Activated CD8-positive, alpha-beta memory T cell treated with anti-CD3 and anti-CD28 coated beads for 24 hours (primary cell): ENCODE results near the gene RALGDS.
"Not testable (repeated sequence)": the region's sequence is repeated elsewhere in the genome, so short reads cannot be mapped to it uniquely, and the experiment has no call there.

Experiments
- DNase-seq: peaks from one replicate; pipeline ENCODE4 v3.0.0-alpha.2; 2020

The RALGDS gene

GRCh38 chr9:133103987-133104505, 17.0 kb downstream of the RALGDS start:
- DNase-seq = no peak

DNA sequence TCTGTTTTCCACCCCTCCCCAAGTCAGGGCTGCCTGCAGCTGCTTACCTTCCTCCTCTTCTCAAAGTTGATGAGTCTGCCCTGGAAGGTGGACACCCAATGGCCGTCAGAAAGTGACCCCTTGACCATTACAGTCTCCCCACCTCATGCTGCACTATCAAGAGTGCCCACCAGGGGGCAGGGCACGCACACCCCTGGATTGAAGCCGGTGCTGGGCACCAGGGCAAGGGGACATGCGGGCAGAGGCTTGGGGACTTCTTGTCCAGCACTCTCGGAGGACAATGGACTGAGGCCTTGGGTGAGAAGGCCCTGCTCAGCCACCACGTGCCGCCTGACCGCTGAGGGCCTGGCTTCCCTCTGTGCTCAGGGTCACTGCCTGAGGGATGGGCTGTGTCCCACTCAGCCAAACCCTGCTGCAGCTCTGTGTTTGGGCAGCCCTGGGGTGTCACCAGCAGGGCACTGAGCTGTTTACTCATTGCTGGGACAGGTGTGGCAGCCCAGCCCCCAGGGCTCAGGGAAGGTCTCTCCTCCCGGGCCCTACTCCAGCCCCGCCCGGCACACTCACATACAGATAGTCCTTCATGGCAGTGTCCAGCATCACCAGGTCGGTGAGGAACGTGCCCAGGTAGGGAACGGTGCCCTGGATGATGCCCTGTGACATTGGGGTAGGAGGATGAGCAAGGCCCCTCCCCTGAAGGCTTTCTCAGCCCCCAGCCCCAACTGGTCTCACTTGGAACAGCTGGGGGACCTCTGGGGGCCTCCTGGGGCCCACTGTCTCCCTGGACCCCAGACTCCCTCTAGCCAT, 17.7 kb downstream of the RALGDS start:
- peak; percentile 85 for DNase-seq

DNA sequence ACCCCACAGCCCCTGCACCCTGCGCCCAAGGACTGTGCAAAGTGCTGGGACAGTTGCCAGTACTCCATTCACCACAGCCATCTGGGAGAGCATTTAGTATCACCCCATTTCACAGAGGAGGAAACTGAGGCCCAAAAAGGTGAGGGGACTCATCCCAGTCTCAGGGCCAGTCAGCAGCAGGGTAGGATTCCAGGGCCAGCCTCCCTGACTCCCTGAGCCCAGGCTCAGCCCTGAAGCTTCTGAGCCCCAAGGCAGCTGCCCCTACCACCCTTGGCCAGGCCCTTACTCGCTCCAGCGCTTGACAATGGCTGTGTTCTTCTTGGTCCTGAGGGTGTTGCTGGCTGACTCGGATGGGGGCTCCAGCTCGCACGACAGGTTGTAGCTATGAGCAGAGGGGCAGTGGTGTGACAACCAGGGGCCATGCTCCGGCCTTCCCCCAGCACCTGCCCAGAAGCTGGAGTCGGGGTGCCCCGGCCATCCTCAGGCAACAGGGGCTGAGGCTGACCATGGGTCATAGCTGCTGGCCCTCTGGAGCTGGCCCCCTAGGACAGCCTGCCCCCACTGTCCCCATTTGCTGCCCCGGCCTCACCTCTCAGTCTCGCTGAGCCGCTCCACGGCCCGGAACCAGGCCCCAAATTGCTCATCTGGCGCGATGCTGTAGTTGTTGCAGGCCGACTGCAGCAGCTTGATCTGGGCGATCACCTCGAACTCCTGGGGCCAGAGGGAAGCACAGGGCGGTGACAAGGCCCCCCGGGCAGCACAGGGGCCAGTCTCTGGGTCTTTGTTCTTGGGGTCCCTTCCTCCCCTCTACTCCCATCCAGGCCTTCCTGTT, 18.6 kb downstream of the RALGDS start:
- no peak for DNase-seq

DNA sequence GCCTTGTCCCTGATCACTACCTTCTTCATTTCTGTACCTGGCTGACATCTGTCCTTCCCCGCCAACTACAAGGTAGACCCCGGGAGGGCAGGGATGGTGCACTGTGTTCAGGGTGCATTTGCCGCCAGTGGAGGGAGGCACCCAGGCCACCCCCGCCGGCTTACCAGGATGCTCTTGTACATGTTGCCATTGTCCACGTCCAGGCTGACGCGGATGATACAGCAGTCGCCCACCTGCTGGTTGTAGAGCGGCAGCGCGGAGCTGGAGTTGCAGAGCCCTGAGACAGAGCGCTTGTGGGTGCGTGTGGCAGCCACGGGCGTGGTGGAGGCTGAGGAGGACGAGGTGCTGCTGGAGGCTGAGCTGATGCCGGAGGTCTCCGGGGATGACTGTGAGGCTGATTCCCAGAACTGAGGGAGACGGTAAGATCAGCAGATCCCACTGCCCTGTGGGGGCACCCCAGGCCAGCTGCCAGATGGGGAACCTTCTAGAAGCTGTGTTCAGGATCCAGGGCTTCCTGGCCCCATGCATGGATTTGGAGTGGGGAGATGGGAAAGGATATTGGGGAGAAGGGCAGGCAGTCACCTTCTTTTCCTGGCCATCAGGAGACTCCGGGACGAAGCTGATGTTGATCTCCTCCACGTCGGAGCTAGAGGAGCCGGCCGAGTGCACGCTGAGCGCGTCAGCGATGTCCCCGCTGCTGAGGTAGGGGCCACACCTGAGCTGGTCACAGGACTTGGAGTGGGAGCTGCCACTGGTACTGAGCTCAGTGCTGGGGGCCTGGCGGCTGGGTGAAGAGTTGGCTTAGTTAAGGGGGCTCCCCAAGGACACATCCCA, 19.5 kb downstream of the RALGDS start:
- no peak for DNase-seq

DNA sequence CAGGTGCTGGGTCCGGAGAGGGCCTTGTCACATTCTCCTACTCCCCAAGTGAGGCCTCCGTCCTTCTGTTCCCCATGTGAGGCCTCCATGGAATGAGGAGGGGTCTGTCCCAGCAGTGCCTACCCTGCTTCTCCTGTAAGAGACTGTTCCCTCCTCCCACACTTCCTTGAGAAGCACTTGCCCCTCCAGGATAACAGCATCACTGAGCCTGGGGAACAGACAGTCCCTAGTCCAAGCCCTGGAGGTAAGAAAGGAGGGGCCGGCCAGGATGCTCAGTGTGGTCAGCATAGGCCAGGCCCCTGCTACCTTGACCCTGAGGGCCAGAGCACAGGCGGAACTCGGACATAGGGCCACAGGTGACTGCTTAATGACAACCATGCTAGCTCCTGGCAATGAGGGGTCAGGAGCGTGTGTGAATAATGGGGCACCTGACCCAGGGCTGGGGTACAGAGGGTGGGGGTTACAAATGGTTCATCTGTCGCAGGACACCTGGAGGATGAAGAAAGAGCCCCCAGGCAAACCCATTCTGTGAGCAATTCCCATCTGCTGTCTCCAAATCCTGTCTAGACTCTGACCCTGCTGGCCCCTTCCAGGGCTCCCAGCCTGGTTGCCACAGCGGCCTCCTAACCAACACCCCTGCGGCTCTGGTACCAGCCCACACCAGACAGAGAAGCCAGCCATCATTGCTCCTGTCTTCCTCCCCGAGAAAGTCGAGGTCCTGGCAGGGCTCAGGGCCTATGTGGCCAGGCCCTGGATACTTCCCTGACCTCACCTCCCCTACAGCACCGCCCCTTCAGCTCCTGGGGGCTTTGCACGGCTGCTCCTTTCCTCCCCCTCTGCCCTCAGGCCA, 20.3 kb downstream of the RALGDS start:
- no peak for DNase-seq

- DNase-seq = no peak
Measured at GRCh38 chr9:133099726-133100505, 21.1 kb downstream of the RALGDS start.

GRCh38 chr9:133098871-133099270, 22.2 kb downstream of the RALGDS start:
- no peak for DNase-seq

- DNase-seq = no peak
Measured at GRCh38 chr9:133098104-133098754, 22.8 kb downstream of the RALGDS start.

GRCh38 chr9:133094842-133095393, 26.1 kb downstream of the RALGDS start:
- DNase-seq = no peak

GRCh38 chr9:133094351-133094750, 26.7 kb downstream of the RALGDS start:
- not testable (repeated sequence) for DNase-seq

DNA sequence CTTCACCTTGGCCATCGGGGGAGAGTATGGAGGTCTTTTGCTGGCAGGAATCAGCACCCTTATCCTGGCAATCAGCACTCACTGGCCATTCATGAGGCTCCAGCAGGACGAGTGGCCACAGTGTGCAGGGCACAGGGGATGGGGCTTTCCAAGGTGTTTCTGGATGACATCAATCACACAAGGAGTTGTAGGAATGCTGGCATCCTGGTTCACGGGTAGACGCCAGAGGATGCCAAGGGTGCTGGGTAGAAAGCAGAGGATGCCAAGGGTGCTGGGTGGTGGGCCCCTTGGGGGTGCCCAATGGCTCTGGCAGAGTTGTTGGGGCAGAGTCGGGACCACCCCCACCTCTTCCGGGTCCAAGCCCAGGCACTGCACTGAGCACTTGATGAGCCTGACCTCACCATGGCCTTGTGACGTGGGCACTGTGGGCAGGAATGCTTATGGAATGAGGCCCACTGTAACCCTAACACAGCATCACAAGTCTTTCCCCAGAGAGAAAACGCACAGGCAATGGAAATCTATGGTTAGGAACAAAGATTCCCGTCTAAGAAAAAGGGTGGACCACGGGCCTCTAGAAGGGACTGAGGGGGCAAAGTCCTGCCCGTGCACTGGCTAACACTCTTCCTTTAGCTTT, 30.2 kb downstream of the RALGDS start:
- no peak for DNase-seq

DNA sequence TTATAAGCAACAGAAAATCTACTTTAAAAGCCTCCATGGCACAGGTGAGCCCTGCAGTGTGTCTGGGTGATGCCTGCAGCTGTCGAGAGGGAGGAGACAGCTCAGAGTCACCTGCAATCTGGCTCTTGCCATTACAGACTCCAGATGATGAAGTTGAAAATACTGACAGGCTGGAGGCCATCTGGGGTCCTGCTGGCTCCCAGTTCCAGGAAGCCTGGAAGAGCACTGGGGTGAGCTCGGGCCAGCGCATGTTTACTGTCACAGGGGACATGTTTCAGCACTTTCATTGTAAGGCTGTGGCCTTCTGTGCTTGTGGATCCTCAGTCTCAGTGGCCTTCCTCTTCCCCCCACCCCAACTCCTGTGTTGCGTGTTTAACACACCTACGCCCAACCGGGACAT, 30.9 kb downstream of the RALGDS start:
- no peak for DNase-seq

DNA sequence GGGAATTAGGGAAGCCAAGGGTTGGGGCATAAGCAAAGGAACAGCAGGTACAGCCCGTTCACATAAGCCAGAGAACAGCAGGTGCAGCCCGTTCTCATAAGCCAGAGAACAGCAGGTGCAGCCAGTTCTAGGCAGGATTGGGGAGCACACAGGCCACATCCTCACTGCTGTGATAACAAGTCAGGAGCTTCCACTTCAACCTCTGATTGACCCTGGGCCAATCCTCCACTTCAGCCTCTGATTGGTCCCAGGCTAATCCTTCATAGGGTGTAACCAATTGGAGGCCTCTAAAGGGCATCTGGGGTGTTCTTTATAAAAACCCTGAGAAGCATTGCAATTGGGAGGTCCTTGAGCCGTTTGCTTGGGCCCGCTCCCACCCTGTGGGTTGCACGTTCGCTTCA, 31.8 kb downstream of the RALGDS start:
- no peak for DNase-seq

- DNase-seq = no peak
Measured at GRCh38 chr9:133088756-133089155, 32.3 kb downstream of the RALGDS start.

DNA sequence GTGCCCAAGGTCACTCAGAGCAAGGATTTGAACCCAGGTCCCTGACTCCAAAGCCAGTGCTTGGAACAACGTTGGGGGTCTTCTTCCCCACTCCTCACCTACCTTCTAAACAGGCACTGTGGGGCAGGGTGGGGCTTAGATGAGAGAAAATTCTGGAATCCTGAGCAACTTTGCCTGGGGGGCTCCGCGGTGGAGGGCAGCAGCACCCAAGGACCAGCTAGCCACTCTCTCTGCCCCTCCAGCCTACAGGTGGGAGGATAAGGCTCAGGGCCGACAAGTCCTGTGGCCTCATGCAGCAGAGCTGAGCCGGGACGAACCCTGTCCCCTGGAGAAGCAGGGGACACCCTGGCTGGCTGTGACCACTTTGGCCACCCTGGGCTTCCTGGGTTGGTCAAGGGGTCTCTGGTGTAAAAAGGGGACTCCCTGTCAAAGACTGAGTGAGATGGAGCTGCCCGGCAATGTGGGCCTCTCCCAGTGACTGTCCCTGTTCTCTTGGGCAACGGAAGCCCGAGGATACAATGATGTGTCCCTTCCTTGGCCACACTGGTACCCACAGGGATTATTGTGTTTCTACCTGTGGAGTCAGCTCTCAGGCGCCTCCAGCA, 32.8 kb downstream of the RALGDS start:
- DNase-seq = no peak

DNA sequence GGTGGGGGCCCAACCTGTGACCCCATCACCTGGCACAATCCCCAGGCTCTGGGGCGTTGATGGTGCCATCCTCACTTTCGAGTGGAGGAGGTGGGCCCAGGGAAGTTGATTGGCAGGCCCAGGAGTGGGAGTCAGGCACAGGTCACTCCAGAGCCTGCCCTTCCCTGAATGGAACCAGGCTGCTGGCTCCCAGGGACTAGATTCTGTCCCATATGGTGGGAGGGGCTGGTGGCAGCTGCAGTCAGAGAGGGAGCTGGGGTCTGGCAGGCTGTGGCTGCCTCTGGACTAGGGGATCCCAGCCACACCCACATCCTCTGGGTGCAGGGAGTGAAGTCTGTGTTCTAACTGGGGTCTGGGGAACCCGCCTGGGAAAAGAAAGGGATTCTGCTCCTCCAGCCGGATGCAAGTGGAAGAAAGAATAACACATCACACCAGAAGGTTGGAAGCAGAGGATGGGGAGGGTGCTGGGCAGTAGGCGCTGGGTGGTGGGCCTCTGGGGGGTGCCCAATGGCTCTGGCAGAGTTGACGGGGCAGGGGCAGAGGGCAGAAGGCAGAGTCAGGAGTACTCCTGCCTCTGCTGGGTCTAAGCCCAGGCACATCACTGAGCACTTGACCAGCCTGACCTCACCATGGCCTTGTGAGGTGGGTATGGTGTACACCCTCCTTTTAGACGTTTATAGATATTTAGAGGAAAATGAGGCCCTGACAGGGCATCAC, 33.5 kb downstream of the RALGDS start:
- no peak for DNase-seq

GRCh38 chr9:133086894-133087293, 34.1 kb downstream of the RALGDS start:
- DNase-seq = no peak

- not testable (repeated sequence) for DNase-seq
Measured at GRCh38 chr9:133086212-133086860, 34.7 kb downstream of the RALGDS start.
